Measurements from ENCODE around the gene BSND.

The BSND gene

DNA sequence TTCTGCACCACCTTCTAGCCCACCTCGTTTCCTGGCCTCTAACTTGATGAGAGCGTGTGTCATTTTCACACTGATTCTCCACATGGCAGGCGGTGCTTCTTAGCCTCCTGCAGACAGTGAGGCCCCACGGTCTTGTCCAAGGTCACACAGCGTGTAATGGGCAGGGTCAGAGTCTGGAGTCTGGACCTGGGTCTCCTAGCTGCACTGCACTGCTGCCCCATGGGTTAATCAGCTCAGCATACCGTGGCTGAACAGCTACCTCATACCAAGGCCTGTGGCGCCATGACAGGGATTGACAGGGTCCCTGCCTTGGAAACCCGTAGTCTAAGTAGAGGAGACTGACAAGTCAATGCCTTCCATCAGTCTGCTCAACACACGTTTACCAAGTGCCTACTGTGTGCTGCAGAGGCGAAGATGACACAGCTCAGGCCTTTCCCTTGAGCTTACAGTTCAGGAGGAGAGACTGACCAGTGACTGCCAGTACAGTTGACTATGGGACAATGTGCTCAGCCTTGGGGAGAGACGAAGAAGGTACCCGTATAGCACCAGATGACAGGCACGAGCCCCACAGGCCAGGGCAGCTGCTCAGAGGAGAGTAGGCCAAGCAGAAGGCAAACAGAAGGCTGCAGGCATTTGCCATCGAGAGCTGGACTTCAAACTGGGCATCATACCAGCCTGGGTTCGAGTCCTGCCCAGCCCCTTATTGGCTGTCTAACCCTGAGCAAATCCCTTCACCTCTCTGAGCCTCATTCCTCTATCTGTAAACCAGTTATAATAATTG, 46.1 kb downstream of the BSND start:
- H3K36me3 ChIP-seq (replicated peaks; ENCODE audit: insufficient read depth, low read length): no peaks in the 10 kb centered on the region
- H3K4me2 ChIP-seq (ENCODE audit: low read depth, low read length): no peak overlapping the region
- no peaks in the 10 kb centered on the region for H3K79me2 ChIP-seq (ENCODE audit: low read length)
- DNase-seq: no peak
- H2AFZ ChIP-seq (ENCODE audit: low read length): no peak overlapping the region
- no peak overlapping the region for H3K27ac ChIP-seq (ENCODE audit: low read length)
- H3K27me3 ChIP-seq (replicated peaks; ENCODE audit: insufficient read depth, low read length): peaks cover 20% of the 10 kb centered on the region
- no peaks in the 10 kb centered on the region for H4K20me1 ChIP-seq (ENCODE audit: insufficient read depth, low read length)
- H3K9me2 ChIP-seq (replicated peaks; ENCODE audit: insufficient read depth, low read length): no peaks in the 10 kb centered on the region
- H3K4me3 ChIP-seq (ENCODE audit: low read length): no peak overlapping the region
- no peak for TF ChIP-seq EZH2 (optimal IDR thresholded peaks at IDR 0.05; ENCODE audit: low read depth, low read length)
- no peak for TF ChIP-seq CTCF (IDR thresholded peaks at IDR 0.05; ENCODE audit: low read length)
- no peak for TF ChIP-seq EZH2phosphoT487 (IDR thresholded peaks at IDR 0.05; ENCODE audit: low read length)
- H3K4me1 ChIP-seq (ENCODE audit: low read length): no peaks in the 10 kb centered on the region
- H3K9ac ChIP-seq (ENCODE audit: low read length): no peak overlapping the region
- no peaks in the 10 kb centered on the region for H3F3A ChIP-seq (ENCODE audit: insufficient read depth, low read length)
- H3K9me3 ChIP-seq (replicated peaks; ENCODE audit: insufficient read depth, low read length): no peaks in the 10 kb centered on the region

DNA sequence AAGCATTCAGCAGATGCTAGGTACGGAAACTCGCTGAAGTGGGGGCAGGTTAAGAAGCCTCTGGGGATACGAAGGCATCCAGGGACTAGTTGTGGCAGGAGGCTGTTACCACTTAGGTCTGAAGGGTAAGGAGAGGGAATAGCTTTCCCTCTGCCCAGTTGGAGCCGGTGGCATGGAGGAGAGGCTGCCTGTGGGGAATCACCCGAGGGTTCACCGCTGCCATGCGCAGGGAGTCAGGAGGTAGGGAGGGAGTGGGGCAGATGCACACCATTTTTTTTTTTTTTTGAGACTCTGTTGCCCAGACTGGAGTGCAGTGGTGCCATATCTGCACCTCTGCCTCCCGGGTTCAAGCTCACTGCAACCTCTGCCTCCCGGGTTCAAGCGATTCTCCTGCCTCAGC, 46.7 kb downstream of the BSND start:
- DNase-seq: no peak
- Histone ChIP-seq H3K4me1 (ENCODE audit: low read length) (no peaks in the 10 kb centered on the region), H3K4me3 (ENCODE audit: low read length) (no peak overlapping the region), H3F3A (ENCODE audit: insufficient read depth, low read length) (no peaks in the 10 kb centered on the region), H3K4me2 (ENCODE audit: low read depth, low read length) (no peak overlapping the region), H3K36me3 (replicated peaks; ENCODE audit: insufficient read depth, low read length) (no peaks in the 10 kb centered on the region), H3K79me2 (ENCODE audit: low read length) (no peaks in the 10 kb centered on the region), H3K27me3 (replicated peaks; ENCODE audit: insufficient read depth, low read length) (peaks cover 14% of the 10 kb centered on the region), H3K9ac (ENCODE audit: low read length) (no peak overlapping the region), H2AFZ (ENCODE audit: low read length) (no peak overlapping the region), H3K9me2 (replicated peaks; ENCODE audit: insufficient read depth, low read length) (no peaks in the 10 kb centered on the region), H4K20me1 (ENCODE audit: insufficient read depth, low read length) (no peaks in the 10 kb centered on the region), H3K9me3 (replicated peaks; ENCODE audit: insufficient read depth, low read length) (no peaks in the 10 kb centered on the region), H3K27ac (ENCODE audit: low read length) (no peak overlapping the region)
- TF ChIP-seq EZH2 (optimal IDR thresholded peaks at IDR 0.05; ENCODE audit: low read depth, low read length) (no peak), CTCF (IDR thresholded peaks at IDR 0.05; ENCODE audit: low read length) (no peak), EZH2phosphoT487 (IDR thresholded peaks at IDR 0.05; ENCODE audit: low read length) (no peak)

GRCh38 chr1:55046871-55047270, 48.1 kb downstream of the BSND start:
- no peak overlapping the region for H3K4me2 ChIP-seq (ENCODE audit: low read depth, low read length)
- no peak overlapping the region for H3K27ac ChIP-seq (ENCODE audit: low read length)
- H4K20me1 ChIP-seq (ENCODE audit: insufficient read depth, low read length): no peaks in the 10 kb centered on the region
- H3K9me2 ChIP-seq (replicated peaks; ENCODE audit: insufficient read depth, low read length): no peaks in the 10 kb centered on the region
- H3K36me3 ChIP-seq (replicated peaks; ENCODE audit: insufficient read depth, low read length): no peaks in the 10 kb centered on the region
- H3K79me2 ChIP-seq (ENCODE audit: low read length): no peaks in the 10 kb centered on the region
- H2AFZ ChIP-seq (ENCODE audit: low read length): no peak overlapping the region
- no peak for DNase-seq
- peaks cover under 1% of the 10 kb centered on the region; the same call in 1 of the 2 replicates for H3K27me3 ChIP-seq (replicated peaks; ENCODE audit: insufficient read depth, low read length)
- no peak for TF ChIP-seq EZH2 (optimal IDR thresholded peaks at IDR 0.05; ENCODE audit: low read depth, low read length)
- TF ChIP-seq CTCF (IDR thresholded peaks at IDR 0.05; ENCODE audit: low read length): no peak
- TF ChIP-seq EZH2phosphoT487 (IDR thresholded peaks at IDR 0.05; ENCODE audit: low read length): no peak
- no peaks in the 10 kb centered on the region for H3K9me3 ChIP-seq (replicated peaks; ENCODE audit: insufficient read depth, low read length)
- H3K4me1 ChIP-seq (ENCODE audit: low read length): no peaks in the 10 kb centered on the region
- H3K4me3 ChIP-seq (ENCODE audit: low read length): no peak overlapping the region
- no peaks in the 10 kb centered on the region for H3F3A ChIP-seq (ENCODE audit: insufficient read depth, low read length)
- no peak overlapping the region for H3K9ac ChIP-seq (ENCODE audit: low read length)
